GM12865 (cell line): Measurements from ENCODE around the gene TAB2.

Source experiments
- DNase-seq: peaks from one replicate; pipeline ENCODE4 v3.0.0; 2010; ENCODE audit warnings: low read depth
- H3K4me3 ChIP-seq: 2 replicates; pipeline ENCODE4 v1.5.1; 2011; ENCODE audit warnings: mild to moderate bottlenecking, low read depth, low read length, control low read depth
- TF ChIP-seq, protein P1 (sequence below): IDR thresholded peaks from 2 replicates; pipeline ENCODE4 v1.5.1; 2011; ENCODE audit warnings: low read length, control low read depth, low read depth, inconsistent platforms; ENCODE audit not compliant: insufficient read depth; ENCODE audit errors: missing control alignments

Gene TAB2

GRCh38 chr6:149449831-149450678, 132.5 kb downstream of the TAB2 start:
- H3K4me3 ChIP-seq: no peak overlapping the region
- TF ChIP-seq, protein P1, sequence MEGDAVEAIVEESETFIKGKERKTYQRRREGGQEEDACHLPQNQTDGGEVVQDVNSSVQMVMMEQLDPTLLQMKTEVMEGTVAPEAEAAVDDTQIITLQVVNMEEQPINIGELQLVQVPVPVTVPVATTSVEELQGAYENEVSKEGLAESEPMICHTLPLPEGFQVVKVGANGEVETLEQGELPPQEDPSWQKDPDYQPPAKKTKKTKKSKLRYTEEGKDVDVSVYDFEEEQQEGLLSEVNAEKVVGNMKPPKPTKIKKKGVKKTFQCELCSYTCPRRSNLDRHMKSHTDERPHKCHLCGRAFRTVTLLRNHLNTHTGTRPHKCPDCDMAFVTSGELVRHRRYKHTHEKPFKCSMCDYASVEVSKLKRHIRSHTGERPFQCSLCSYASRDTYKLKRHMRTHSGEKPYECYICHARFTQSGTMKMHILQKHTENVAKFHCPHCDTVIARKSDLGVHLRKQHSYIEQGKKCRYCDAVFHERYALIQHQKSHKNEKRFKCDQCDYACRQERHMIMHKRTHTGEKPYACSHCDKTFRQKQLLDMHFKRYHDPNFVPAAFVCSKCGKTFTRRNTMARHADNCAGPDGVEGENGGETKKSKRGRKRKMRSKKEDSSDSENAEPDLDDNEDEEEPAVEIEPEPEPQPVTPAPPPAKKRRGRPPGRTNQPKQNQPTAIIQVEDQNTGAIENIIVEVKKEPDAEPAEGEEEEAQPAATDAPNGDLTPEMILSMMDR: no peak

GRCh38 chr6:149450679-149451375, 133.3 kb downstream of the TAB2 start:
- DNase-seq: no peak
- H3K4me3 ChIP-seq: no peak overlapping the region
- TF ChIP-seq, protein P1: no peak

More at GRCh38 chr6:149449831-149450678, 132.5 kb downstream of the TAB2 start:
- DNase-seq: no peak

- no peak overlapping the region for H3K4me3 ChIP-seq
- TF ChIP-seq, protein P1: no peak
- DNase-seq: no peak
Measured at GRCh38 chr6:149451376-149452036, 134.0 kb downstream of the TAB2 start.

GRCh38 chr6:149452037-149452939, 134.8 kb downstream of the TAB2 start:
- TF ChIP-seq, protein P1: no peak
- DNase-seq: no peak
- no peak overlapping the region for H3K4me3 ChIP-seq

- no peak for DNase-seq
- TF ChIP-seq, protein P1: no peak
- no peak overlapping the region for H3K4me3 ChIP-seq
Measured at GRCh38 chr6:149453597-149454345, 136.3 kb downstream of the TAB2 start.
